ENCODE data around the gene PSENEN. TPM values are rescaled to one million over a fixed set of nuclear protein-coding genes. Genes with fewer than 3 reads are reported as not detected.
A peak's percentile ranks its signal among the peaks of the same experiment; 100 is the strongest.

PSENEN gene
- total RNA-seq, 6 experiments from 2014 or later, result 24.2 to 42.9 (median 35.8) TPM

DNA sequence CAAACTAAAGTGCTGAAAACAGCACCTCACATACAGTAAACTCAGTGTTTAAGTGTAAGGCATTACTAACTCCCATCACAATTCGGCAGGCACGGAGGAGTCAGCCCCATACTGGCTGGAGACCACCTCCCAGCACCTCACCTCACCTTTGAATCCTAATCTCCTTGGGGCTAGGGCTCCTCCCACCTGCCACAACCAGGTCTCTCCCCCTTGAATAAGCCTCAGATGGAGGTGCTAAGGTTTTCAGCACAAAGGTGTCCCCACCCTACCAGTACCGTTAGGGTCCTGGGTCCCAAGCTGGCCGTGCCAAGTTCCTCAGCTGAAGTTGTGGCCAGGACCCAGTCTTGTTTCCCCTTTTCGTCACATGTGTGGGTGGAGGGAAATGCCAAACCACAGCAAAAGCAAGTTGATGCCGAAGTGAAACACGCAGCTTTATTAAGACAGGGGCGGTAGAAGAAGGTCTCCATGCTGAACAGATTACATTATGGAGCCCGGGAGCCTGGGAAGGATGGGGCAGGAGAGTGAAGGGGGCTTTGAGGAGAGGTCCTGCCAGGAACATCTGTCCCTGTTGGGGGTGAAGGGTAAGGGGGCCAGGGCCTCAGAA, 3.2 kb upstream of the PSENEN start, which contains the start of gene IGFLR1:
Gene IGFLR1, minus strand, starts transcription at position 332 of the 604 bp plus-strand sequence. CDS start 1,272 bp downstream, outside the sequence.
- DNase-seq (no peak), ATAC-seq (no peak)
- H3K4me3 ChIP-seq, result peak within 1 kb of the TSS; percentile 60 to 73 (median 66)
- TF ChIP-seq, protein P1, sequence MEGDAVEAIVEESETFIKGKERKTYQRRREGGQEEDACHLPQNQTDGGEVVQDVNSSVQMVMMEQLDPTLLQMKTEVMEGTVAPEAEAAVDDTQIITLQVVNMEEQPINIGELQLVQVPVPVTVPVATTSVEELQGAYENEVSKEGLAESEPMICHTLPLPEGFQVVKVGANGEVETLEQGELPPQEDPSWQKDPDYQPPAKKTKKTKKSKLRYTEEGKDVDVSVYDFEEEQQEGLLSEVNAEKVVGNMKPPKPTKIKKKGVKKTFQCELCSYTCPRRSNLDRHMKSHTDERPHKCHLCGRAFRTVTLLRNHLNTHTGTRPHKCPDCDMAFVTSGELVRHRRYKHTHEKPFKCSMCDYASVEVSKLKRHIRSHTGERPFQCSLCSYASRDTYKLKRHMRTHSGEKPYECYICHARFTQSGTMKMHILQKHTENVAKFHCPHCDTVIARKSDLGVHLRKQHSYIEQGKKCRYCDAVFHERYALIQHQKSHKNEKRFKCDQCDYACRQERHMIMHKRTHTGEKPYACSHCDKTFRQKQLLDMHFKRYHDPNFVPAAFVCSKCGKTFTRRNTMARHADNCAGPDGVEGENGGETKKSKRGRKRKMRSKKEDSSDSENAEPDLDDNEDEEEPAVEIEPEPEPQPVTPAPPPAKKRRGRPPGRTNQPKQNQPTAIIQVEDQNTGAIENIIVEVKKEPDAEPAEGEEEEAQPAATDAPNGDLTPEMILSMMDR (IDR thresholded peaks at IDR 0.05), result no peak
- TF ChIP-seq POLR2A (IDR thresholded peaks at IDR 0.05), result peak; percentile 26
- H3K27ac ChIP-seq, result peak within 1 kb of the TSS; percentile 59 to 84 (median 72)
- no peaks in the 10 kb centered on the region for H3K9me3 ChIP-seq
- peaks cover 0 to 30% (median 9%) of the 10 kb centered on the region in 4 donors for H3K4me1 ChIP-seq
- no peaks in the 10 kb centered on the region for H3K27me3 ChIP-seq
- intact Hi-C loops (cut with DNase I), result no loop called here
- WGBS (ENCODE audit: insufficient coverage, low coverage, low lambda C conversion rate, missing lambda C conversion rate), result 57% methylated on average over 9 of the region's 9 CpGs
- H3K36me3 ChIP-seq, result peaks cover 0 to 20% (median 0%) of the 10 kb centered on the region in 4 donors

DNA sequence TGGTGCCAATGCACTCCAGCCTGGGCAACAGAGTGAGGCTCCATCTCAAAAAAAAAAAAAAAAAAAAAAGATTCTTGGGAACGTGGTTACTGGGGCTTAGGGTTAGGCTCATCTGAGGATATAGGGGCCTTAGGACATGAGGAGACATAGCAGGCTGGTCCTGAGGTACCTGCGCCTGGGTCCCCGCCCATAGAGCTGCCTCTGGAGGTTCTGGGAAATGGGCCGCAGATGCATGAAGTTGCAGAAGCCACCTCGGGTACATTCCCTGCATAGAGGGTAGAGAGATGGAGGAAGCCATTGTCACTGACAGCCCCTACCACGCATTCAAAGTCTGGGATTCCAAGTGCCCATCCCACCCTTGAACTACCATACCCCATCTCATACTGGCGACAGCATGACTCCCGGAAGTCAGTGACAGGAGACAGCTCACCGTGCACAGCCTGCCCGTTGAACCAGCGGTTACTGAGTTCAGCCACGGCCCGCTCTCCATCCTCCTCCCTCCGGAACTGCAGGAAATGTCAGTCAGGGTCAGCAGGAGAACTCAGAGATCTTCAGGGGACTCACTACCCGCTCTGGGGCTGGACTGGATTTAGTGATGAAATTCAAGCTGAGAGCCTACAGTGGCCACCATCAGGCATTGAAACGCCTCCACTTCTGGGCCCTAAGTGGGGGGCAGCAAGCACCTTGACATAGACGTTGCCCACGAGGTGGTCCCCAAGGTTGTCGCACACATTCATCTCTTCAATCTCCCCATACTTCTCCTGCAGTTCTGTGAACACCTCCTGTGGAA, 1.6 kb upstream of the PSENEN start:
- Histone ChIP-seq H3K27me3 (no peaks in the 10 kb centered on the region), H3K36me3 (peaks cover 0 to 4% (median 0%) of the 10 kb centered on the region in 4 donors), H3K4me3 (peak overlapping the region; percentile 80 to 95 (median 90)), H3K9me3 (no peaks in the 10 kb centered on the region), H3K27ac (no peak overlapping the region), H3K4me1 (peaks cover 0 to 35% (median 14%) of the 10 kb centered on the region in 4 donors)
- TF ChIP-seq POLR2A (IDR thresholded peaks at IDR 0.05), result no peak
- TF ChIP-seq, protein P1 (IDR thresholded peaks at IDR 0.05), result no peak
- intact Hi-C loops (cut with DNase I), result no loop called here
- ATAC-seq (no peak), DNase-seq (no peak)
- WGBS (ENCODE audit: insufficient coverage, low coverage, low lambda C conversion rate, missing lambda C conversion rate), result 80% methylated on average over 15 of the region's 19 CpGs

DNA sequence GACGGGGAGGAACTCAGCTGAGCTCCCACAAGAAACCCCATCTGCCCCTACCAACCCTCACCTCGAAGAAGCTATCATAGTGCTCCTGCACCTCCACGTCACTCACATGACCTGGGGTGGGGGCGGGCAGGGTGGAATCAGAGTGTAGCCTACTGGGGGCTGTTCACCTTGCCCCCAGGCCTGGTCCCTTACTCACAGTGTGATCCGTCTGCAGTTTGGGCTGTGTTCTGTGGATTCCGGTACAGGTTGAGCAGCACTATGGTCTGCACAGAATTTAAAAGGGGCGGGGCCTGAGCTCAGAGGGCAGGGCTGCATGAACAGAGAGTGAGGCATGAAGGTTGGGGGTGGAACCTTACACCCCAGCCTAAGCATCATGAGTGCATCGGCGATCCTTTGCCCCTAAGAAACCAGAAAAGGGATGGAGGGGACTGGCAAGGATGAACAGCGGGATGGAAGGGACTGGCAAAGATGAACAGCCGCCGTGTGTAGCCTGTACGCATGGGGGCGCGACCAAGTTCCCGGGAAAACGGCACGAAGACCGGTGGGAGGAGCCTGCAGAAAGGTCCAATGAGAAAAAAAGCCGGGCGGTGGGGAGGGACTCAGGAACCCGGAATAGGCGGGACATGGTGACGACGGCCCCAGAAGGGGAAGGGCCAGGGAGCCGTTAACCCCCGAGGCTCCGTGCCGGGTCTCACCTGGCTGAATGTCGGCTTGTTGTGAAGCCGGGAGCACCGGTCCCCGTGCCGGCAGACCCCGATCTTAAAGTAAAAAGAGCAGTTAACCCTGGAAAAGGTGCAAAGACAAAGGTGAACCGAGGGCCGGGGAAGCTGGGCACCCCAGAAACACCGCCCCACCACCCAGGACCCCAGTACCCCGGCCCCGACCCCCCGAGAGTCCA, 772 bp upstream of the PSENEN start:
- WGBS (ENCODE audit: insufficient coverage, low coverage, low lambda C conversion rate, missing lambda C conversion rate), result 4% methylated on average over 39 of the region's 41 CpGs
- Histone ChIP-seq H3K4me1 (peaks cover 0 to 35% (median 17%) of the 10 kb centered on the region in 4 donors), H3K27ac (peak overlapping the region; percentile 99), H3K9me3 (no peaks in the 10 kb centered on the region), H3K4me3 (peak overlapping the region; percentile 80 to 95 (median 90)), H3K27me3 (no peaks in the 10 kb centered on the region), H3K36me3 (no peaks in the 10 kb centered on the region)
- TF ChIP-seq, protein P1 (IDR thresholded peaks at IDR 0.05), result peak; percentile 27 to 39 (median 35)
- no peak for TF ChIP-seq POLR2A (IDR thresholded peaks at IDR 0.05)
- peak; percentile 66 to 74 (median 69) for ATAC-seq
- peak; percentile 96 to 98 (median 97) for DNase-seq
- intact Hi-C loops (cut with DNase I), result no loop called here

DNA sequence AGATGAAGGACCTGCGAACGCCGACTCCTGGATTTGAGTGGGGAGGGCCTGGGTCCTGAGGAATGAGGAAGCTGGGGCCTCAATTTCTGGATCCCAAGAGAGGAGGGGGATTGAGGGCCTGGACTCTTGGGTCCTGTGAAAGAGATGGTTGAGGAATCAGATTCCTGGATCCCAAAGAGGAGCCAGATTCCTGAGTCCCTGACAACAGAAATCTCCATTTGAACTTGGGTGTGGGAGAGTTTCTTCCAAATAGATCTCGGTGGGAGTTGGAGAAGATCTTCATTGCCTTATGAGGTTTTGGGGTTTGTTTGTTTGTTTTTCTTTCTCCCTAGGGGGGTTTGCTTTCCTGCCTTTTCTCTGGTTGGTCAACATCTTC, 624 bp downstream of the PSENEN start:
- WGBS (ENCODE audit: insufficient coverage, low coverage, low lambda C conversion rate, missing lambda C conversion rate), result 3% methylated on average over 4 of the region's 4 CpGs
- intact Hi-C loops (cut with DNase I), result no loop called here
- H3K27ac ChIP-seq, result peak overlapping the region in 2 of 3 donors; percentile 47 to 70
- peaks cover 0 to 30% (median 17%) of the 10 kb centered on the region in 4 donors for H3K4me1 ChIP-seq
- no peaks in the 10 kb centered on the region for H3K27me3 ChIP-seq
- no peak for TF ChIP-seq POLR2A (IDR thresholded peaks at IDR 0.05)
- TF ChIP-seq, protein P1 (IDR thresholded peaks at IDR 0.05), result no peak
- no peak for ATAC-seq
- no peaks in the 10 kb centered on the region for H3K36me3 ChIP-seq
- H3K9me3 ChIP-seq, result no peaks in the 10 kb centered on the region
- H3K4me3 ChIP-seq, result peak overlapping the region; percentile 80 to 95 (median 90)
- no peak for DNase-seq

Data from right lobe of liver (tissue), 6 donors.